Stimulated activated CD8-positive, alpha-beta memory T cell treated with anti-CD3 and anti-CD28 coated beads, Interleukin-7, amount 100 ng/mL, for 4 hours (primary cell): Measurements from ENCODE around the gene DBX2.
"Not testable (repeated sequence)": the region's sequence is repeated elsewhere in the genome, so short reads cannot be mapped to it uniquely, and the experiment has no call there.

Experiments
- DNase-seq, 2 donors: peaks; one replicate each; pipeline ENCODE4 v3.0.0-alpha.2; 2020; ENCODE audit warnings: low read depth in 2 of 2

Gene DBX2

DNA sequence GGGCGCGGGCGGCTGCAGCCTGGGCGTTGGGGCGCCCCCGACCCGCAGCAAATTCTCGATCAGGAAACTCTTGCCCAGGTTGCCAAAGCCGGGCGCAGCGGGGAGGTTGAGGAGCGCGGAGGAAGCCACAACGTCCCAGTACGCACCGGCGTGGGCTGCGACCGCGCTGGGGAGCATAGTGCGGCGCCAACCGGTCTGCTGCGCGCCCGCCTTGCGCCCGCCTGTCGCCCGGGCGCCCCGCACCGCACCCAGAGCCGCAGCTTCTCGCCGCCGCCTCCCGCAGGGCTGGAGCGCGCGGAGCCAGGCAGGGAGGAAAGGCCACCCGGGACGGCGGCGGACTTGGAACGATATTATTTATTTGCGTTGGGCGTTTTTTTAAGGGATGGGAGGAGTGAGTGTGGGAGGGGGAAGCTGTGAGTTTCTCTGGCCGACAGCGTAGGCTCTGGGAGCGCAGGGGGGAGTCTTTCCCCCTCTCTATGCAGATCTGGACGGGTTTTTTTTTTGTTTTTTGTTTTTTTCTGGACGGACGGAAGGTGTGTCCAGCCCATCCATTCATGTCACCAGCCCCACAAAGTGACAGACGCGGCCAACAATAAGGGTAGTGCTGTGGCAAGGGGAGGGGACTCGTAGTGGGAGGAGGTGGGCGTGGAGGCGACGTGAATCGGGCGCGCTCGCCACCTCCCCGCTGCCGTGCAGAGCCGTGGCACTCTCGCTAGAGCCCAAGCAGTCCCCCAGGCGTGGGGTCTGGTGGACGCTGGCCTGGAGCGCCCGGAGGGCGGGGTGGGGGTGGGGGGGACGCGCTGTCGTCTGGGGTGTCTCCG lies at the start of gene DBX2:
Gene DBX2, minus strand, starts transcription at position 349 of the 821 bp plus-strand sequence. Its CDS starts 172 bp downstream, at position 177.
- DNase-seq = no peak

DNA sequence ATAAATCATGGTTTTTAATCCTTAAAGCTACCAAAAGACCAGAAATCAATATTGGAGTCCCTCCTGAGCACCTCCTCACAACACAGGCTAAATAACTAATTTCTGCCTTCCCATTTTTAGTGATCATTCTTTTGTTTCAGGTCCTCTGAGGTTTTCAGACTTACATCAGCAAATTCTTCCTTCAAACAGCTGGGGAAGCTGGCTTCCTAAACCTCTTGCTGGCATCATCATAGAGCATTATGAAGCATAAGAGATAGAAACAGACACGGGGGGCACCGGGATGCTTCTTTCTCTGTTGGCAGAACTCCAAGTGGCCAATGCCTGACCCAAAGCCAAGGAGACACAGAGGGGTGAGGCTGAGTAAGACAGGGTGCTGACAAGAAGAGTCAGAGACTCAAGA lies 47.9 kb upstream of the DBX2 start:
- DNase-seq = no peak

DNA sequence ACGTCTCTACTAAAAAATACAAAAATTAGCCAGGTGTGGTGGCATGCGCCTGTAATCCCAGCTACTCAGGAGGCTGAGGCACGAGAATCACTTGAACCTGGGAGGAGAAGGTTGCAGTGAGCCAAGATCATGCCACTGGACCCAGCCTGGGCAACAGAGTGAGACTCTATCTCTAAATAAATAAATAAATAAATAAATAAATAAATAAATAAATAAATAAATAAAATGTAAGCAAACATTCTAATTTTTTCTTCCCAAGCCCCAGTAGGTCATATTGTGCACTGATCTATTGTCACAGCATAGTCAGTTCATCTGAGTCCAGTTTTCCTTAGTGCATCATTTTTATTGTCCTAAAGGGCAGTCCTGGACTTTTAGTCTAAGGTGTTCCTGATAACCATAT lies 44.5 kb upstream of the DBX2 start:
- not testable (repeated sequence) for DNase-seq

DNA sequence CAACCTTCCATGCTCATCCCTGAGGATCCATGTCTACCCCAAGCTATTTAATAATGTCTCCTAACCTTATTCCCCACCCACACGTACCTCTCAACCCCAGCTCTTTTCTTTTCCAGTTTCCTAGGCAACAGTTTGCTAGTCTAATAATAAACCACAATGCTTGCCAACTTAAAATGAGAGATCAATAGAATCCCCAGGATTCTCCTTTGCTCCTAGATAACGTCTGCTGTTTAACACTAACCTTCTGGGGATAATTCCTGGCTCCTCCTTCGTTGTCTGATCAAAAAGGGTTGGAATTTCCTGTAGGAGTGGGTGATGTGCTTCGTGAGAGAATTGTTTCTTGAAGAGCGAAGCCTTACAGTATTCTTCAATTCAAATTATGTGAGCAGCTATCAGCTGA lies 42.2 kb upstream of the DBX2 start:
- no peak for DNase-seq

DNA sequence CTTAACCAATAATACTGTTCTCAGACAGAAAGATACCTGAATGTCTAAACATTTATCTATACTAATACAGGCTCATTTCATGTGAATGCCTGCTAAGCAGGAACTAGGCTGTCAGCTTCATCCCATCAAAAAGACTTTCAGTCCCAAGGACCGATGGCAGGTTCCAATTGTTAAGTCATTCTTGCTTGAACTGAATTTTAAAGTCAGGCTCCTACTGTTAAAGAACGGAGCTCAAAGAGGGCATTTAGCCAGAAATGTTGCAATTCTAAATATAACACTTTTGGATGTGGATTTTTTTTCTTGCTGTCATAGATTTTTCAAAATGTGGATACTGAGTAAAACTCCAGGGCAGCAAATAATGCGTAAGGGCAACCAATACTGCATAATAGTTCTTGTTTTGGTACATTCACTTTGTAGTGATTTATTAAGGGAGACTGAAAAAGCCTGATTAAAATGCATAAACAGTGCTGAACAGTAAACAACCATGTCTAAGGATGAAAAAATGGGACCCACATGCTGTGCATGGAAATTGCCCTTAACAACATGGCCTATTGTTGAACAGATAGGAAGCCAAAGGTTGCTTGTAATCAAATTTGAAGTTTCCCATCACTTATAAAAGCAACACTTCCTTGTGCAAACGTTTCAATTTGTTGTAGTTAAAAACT lies 38.6 kb upstream of the DBX2 start:
- no peak for DNase-seq

DNA sequence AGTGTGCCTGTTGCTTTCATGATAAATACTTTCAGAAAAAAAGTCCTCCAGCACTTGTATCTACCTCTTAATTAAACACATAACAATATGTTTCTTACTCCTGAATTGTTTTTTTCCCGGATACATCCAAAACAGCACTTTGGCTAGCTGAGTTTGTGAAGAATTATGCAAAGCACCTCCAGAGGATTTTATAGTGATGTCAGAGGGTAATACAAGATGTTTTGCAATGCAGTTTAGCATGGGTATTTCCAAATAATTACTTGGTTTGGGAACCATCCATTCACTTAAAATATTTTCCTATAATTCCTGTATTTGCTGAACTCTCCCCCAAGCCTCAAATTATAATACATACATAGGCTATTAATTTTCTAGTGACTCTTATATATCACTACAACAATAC lies 37.7 kb upstream of the DBX2 start:
- no peak for DNase-seq

DNA sequence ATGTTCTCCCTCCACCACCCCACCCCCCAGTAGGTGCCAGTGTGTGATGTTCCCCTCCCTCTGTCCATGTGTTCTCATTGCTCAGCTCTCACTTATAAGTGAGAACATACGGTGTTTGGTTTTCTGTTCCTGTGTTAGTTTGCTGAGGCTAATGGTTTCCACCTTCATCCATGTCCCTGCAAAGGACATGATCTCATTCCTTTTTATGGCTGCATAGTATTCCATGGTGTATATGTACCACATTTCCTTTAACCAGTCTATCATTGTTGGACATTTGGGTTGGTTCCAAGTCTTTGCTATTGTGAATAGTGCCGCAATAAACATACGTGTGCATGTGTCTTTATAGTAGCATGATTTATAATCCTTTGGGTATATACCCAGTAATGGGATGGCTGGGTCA lies 33.3 kb upstream of the DBX2 start:
- not testable (repeated sequence) for DNase-seq

DNA sequence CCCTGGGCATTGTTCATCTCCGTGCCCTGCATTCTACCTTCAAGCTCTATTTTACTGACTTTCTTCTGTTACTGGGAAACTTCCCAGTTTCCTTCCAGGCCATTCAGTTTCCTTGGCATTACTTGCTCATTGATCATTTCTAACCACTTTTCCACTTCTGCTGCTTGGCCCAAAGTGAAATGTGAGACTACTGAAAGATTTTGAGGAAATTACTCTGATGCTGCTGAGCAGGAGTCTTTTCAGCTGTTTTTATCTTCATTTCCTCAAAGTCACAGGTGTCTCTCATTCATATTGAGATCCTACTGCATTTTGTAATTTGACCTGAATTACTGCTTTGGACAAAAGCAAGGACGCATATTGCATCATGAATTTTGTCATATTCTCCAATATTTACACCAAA lies 26.4 kb upstream of the DBX2 start:
- no peak for DNase-seq

DNA sequence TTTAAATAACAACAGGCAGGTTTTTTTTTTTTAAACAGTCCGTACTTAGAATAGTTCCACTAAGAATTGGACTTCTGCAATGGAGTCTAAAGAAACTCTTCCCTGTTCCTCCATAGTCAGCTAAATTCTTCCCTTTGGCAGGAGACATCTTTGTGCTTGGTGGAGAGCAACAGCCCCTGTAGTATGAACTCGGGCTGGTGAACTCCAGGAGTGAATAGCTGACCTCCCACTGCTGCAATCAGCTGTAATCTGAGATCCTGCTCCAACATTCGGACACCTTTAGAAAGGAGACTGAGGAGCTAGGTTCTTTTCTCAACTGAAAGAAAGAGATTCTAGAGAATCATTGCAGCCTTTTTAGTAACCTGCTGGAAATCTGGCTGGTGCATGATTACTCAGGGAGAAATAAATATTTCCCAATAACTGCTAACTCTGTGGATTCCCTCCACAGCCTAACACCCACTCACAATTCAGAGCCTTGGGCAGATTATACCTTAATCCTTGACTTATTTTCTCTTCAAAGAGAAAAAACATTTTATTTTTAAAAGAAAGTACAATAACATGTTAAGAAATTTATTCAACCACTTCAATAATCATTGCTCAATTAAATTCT lies 25.6 kb upstream of the DBX2 start:
- no peak for DNase-seq

DNA sequence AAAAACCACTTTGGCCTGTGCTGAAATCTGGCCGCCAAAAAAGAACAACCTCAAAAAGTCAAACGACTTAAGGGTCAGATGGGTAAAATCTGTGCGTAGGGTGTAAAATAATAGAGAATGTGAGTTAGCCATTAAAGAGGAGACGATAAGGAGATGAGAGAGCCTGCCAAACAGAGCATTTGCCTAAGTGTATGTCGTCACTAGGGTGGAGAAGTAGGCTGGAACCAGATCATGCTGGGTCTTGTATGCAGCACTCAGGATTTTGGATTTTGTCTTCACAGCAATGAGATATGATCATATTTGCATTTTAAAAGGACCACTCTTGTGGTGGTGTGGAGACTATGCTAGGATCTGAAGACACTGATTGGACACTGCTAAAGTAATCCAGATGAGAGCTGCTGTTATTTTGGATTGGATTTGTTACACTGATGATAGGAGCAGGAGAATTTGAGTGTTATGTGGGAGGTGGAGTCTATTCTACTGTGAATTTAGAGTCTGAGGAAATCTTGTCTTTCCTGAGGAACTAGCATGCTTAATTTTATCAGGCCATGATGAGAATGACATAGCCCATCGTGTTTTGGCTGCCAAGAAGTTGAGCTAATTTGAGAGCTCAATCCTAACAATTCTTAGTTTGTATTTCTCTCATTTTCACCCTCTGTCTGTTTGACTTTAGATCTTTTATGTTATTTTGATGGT lies 24.8 kb upstream of the DBX2 start:
- DNase-seq = no peak

DNA sequence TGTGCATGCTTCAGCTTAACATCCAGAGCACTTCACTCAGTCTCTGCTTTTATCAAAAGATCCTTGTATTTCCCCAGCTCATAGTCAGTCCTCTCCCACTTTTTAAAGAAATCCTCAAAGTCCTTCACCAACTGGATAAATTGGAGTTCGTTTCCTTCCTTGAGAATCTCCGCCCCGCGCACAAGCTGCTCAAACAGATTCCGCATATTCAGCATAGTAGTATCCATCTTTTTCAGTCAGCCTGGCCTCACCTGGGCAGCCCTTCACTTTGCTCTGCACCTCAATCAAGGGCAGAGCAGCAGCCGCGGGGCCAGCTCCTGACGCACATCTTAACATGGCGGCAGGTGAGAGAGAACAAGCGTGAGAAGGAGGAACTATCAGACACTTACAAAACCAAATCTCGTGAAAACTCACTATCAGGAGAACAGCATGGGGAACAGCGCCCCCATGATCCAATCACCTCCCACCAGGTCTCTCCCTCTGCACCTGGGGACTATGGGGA lies 14.3 kb upstream of the DBX2 start:
- no peak for DNase-seq

DNA sequence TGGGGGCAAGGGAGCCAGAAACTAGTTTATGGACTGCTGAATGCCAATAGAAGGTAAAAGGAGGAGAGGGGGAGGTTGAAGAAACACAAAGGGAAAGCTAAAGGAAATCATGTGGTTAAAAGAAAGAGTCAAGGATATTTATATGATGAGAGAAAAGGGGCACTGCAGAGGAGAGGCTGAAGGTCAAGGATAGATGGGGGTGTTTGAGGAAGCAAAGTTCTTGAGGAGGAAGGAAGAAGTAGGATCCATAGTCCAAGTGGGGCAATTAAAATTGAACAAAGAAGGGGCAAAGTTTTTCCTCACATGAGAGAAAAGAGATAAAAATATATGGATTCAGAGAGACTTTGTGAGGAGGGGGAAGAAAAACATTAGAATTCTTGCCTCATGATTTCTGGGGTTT lies 10.1 kb upstream of the DBX2 start:
- no peak for DNase-seq

DNA sequence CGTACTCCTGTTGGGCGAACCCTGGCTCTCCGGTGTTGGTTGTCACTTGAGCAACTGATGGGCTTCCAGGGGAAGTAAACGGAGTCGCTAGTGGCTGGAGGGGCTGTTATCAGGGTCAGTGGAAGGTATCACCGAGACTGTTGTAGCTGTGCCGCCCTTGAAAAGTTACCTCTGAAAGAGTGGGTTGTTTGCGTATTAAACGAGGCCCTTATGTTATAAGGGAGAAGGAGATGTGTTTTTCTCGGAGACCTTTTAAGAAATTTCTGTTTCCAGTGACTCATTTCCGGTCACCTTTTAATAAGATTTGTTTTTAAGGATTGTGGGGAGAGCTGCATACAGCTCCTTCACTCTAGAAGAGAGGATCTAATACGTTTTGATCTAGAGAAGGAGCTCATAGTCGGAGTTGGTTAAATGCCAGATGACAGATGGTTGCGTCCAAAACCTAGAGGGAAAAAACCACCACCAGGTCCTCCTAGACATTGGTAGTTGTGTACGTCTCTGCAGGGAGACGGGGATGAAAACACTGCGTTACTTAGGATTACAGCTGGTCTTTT lies 750 bp upstream of the DBX2 start:
- no peak for DNase-seq

DNA sequence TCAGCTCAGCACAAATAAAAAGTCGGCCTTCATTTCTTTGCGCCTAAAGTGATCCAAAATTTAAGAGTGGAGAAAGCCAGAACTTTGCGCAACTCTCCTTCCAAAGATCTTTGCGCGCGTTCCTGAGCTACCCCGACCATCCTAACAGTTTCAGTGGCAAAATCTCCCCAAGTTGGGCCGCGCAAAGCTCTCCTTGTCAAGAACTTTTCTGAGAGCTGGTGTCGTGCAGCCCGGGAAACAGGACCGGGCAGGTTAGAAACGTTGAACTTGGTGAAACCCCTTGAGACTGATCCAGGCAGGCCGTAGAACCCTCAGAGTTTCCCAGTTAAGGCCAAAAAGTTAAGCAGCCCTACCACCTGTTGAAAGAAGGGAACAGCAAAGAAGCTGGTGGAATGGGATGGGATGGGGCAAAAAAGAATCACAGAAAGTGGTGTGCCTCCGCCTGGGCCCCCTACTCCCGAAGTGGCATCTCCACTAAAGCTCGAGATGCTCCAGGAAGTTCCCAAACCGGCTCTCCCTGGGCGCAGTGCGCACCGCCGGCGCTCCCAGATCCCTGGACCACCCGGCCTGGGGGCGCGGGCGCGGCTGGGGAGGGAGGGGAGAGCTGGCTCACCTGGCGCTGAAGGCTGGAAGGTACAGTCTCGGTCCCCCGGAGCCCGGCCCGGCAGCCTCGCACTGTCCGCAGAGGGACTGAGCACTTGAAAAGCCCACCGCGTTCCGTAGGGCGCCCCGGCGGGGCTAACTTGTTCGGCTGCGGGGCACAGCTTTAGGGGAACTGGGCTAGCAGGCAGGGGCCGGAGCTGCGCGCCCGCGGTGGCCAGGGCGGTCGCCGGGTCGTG lies 768 bp downstream of the DBX2 start:
- no peak for DNase-seq

DNA sequence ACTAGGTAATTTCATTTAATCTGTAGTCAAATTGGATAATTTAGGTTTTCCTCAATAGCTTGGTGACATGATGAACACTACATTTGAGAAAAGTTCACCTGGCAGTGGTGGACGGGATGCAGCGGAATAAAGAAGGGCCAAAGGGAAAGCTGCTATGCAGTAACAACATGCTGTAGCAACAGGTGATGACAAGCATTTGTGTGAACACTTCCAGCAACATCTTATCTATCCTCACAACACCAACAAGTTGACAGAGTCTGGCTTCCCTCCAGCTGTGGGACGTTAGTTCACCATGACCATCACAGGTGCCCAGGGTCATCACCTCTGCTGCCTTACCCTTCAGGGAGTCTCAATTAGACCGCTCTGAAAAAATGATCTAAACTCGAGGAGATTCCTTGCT lies 8.3 kb downstream of the DBX2 start:
- DNase-seq = no peak

DNA sequence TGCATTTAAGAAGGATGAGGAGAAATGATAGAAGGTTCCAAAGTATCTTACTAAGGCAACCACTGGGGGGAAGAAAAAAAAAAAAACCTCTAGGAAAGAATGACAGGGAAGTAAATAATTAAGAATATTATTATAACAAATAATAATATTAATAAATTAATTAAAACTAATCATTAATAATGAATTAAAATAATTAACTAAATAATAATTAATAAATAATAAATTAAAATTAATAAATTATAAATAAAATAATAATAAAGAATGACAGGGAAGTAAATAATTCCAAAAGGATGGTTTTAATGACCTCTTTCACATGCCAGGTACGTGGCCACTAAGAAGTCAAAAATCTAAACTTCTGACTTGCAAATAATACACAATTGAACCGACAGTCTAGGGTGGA lies 9.9 kb downstream of the DBX2 start:
- DNase-seq = no peak

DNA sequence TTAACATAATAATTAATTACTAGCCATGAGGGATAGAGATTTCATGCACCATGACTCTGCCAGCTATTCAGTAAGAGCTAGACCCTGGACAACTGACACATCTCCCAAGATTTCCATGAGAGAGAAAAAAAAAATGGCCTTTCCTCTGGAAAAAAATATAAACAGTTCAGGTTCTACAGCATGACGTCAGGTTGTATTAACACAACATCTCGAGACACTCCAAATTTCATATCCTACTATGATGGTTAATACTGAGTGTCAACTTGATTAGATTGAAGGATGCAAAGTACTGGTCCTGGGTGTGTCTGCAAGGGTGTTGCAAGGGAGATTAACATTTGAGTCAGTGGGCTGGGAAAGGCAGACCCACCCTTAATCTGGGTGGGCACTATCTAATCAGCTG lies 11.1 kb downstream of the DBX2 start:
- DNase-seq = no peak

DNA sequence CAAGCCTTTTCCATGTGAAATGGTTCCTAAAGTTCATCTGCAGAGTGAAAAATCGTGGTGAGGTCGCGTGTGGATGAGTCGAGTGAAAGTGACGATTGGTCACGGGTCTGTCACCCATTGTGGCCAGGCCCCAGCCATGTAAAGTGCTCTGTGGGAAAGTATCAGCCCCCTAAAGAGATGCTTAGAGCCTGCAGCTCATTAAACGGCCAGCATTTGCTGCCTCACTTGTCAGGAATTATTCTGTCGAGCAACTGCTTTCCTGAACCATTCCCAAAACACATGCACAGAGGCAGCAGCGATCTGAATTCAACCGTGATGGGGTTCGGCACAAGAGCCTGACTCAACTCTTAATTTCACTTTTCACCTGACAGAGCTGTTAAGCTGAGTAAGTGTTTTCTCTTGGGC lies 16.0 kb downstream of the DBX2 start:
- DNase-seq = no peak

DNA sequence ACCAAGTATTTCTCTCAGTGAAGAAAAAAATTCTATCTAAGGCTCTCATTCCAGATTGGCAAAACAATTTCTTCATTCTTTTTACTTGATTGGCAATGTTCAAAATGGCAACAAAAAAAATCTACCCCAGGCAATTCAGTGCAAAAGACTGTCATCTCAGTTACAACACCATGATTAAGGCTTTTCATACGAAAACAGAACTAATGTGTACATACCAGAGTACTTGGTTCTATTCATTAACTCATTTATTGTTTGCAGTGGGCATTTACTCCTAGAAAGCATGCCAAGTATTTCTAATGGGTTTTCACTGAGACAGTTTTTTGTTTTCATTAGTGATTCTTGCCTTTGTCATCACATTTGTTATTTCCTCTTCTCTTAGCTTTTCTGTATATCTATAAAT lies 33.0 kb downstream of the DBX2 start:
- DNase-seq = no peak

DNA sequence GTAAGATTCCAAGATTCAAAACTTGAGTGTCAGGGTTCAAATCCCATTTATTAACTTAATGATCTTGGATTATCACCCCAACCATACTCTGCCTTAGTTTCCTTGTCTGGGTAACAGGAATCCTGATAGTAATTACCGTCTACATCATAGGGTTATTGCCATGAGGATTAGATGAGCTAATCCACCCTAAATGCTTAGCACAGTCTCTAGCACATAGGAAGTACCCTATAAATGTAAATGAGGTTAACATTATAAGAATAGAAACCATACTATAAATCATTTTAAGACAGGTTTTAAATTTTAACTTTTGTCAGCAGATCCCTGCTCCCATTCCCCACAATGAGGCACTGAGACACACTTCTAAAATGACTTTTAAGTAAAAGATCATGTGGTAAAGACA lies 36.5 kb downstream of the DBX2 start:
- no peak for DNase-seq

DNA sequence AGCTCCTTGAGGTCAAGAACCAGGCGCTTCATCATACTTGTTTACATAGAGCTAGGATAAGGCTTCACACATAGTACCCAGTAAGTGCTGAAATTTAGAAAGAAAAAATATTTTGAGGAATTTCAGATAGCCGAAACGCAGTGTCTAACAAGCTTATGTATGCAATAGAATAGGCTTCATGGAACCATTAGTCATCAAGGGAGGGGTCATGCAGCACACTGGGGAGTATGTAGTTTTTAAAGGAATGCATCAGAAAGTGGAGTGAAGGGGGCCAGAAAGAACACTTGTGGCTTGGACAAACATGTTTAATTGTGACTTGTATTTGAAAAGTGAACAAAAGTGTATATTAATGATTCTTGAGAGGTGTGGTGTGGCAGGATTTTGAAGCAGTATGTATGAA lies 38.1 kb downstream of the DBX2 start:
- no peak for DNase-seq
